Measurements from ENCODE around the gene PPM1L. TPM values are rescaled to one million over a fixed set of nuclear protein-coding genes. Genes with fewer than 3 reads are reported as not detected.

The PPM1L gene
- total RNA-seq, 1 donor from 2014 or later: 8.5 TPM

DNA sequence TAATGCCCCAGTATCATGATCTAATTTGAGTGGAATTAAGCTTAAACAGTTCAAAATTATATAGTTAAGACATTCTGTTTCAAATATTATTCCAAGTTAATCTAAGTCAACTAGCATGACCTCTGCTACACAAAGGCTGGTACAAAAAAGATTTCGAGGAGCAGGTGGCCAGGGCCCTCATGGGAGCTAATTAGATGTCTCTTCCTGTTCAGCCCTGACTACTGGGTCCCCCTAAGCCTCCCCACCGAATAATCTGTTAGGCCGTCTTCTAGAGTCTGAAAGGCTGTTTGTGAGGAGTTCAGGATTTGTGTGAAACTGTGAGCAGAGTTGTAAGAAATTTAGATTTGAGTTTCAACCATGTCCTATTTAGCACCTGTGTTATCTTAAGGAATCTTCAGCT is 75.4 kb downstream of the PPM1L start:
- Mint-ChIP-seq H3K36me3 (ENCODE audit: low read depth) (no peaks in the 10 kb centered on the region), H3K27ac (ENCODE audit: unreplicated experiment) (no peak overlapping the region), H3K27me3 (ENCODE audit: low read depth) (no peaks in the 10 kb centered on the region), H3K4me3 (ENCODE audit: unreplicated experiment) (no peak overlapping the region), H3K4me1 (ENCODE audit: low read depth) (no peaks in the 10 kb centered on the region), H3K9me3 (ENCODE audit: low read depth) (no peaks in the 10 kb centered on the region)
- TF ChIP-seq, protein P1, sequence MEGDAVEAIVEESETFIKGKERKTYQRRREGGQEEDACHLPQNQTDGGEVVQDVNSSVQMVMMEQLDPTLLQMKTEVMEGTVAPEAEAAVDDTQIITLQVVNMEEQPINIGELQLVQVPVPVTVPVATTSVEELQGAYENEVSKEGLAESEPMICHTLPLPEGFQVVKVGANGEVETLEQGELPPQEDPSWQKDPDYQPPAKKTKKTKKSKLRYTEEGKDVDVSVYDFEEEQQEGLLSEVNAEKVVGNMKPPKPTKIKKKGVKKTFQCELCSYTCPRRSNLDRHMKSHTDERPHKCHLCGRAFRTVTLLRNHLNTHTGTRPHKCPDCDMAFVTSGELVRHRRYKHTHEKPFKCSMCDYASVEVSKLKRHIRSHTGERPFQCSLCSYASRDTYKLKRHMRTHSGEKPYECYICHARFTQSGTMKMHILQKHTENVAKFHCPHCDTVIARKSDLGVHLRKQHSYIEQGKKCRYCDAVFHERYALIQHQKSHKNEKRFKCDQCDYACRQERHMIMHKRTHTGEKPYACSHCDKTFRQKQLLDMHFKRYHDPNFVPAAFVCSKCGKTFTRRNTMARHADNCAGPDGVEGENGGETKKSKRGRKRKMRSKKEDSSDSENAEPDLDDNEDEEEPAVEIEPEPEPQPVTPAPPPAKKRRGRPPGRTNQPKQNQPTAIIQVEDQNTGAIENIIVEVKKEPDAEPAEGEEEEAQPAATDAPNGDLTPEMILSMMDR (IDR thresholded peaks at IDR 0.05): no peak
- DNase-seq (ENCODE audit: low spot score): no peak

DNA sequence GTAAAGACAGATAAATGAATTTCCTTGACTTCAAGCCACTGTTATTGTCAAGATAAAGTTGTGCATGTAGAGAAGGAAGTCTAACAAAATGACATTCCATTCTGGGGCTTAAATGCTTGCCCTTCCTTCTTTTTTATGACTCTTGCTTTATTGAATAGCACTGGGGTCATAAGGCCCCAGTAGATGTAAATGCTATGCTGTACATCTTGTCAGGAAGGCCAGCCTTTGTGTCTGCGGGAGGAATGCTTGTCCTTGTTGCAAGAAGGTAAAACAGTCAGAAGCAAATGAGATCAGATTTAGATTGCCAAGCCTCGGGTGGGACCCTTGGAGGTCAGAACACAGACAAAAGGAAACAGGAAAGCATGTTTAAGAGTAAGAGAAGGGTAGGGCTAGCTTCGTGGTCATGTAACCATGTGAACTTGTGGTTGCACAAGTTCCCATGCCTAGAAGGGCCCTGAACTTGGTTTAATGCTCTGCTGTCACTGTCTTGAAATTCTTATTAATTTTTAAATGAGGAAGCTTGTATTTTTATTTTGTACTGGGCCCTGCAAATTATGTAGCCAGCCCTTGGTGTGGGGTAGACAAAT is 81.5 kb downstream of the PPM1L start:
- Mint-ChIP-seq H3K4me3 (ENCODE audit: unreplicated experiment) (no peak overlapping the region), H3K4me1 (ENCODE audit: low read depth) (no peaks in the 10 kb centered on the region), H3K27me3 (ENCODE audit: low read depth) (no peaks in the 10 kb centered on the region), H3K36me3 (ENCODE audit: low read depth) (no peaks in the 10 kb centered on the region), H3K27ac (ENCODE audit: unreplicated experiment) (no peak overlapping the region), H3K9me3 (ENCODE audit: low read depth) (no peaks in the 10 kb centered on the region)
- TF ChIP-seq, protein P1 (IDR thresholded peaks at IDR 0.05): no peak
- no peak for DNase-seq (ENCODE audit: low spot score)

DNA sequence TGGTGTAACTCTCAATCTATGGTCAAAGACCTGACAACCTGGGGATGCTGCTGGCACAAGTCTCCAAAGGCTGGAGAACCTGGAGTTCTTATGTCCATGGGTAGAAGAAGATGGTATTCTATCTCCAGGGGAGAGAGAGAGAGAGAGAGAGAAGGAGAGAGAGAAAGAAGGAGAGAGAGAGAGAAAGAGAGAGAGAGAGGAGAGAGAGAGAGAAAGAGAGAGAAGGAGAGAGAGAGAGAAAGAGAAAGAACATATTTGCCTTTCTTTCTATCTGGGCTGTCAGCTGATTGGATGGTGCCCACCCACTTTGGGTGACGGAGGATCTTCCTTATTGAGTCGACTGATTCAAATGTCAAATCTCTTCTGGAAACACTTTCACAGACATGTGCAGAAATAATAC is 84.6 kb downstream of the PPM1L start:
- no peaks in the 10 kb centered on the region for H3K9me3 Mint-ChIP-seq (ENCODE audit: low read depth)

DNA sequence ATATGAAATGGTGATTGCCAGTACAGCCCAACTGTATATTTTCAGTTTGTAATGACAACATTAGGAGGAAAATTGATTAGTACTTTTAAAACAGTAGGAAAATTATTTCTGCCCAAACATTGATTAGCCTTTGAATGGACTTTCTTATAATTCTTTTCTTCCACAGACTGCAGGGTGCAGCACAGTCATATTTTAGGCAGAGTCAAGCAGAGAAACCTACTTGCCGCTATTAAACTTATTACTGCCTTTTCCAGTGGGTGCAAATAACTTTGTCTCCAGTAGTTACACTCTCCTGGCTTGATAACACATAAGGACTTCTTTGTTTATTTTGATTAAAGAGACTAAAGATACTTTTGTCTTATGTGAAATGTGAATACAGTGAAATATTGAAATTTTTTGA is 85.4 kb downstream of the PPM1L start:
- TF ChIP-seq, protein P1 (IDR thresholded peaks at IDR 0.05): peak; percentile 9
- Mint-ChIP-seq H3K36me3 (ENCODE audit: low read depth) (no peaks in the 10 kb centered on the region), H3K9me3 (ENCODE audit: low read depth) (no peaks in the 10 kb centered on the region), H3K4me1 (ENCODE audit: low read depth) (no peaks in the 10 kb centered on the region), H3K27ac (ENCODE audit: unreplicated experiment) (no peak overlapping the region), H3K27me3 (ENCODE audit: low read depth) (no peaks in the 10 kb centered on the region), H3K4me3 (ENCODE audit: unreplicated experiment) (no peak overlapping the region)
- no peak for DNase-seq (ENCODE audit: low spot score)

More for the DNA sequence above, 84.6 kb downstream of the PPM1L start:
- Mint-ChIP-seq H3K27me3 (ENCODE audit: low read depth) (no peaks in the 10 kb centered on the region), H3K36me3 (ENCODE audit: low read depth) (no peaks in the 10 kb centered on the region), H3K4me3 (ENCODE audit: unreplicated experiment) (no peak overlapping the region), H3K4me1 (ENCODE audit: low read depth) (no peaks in the 10 kb centered on the region), H3K27ac (ENCODE audit: unreplicated experiment) (no peak overlapping the region)
- no peak for DNase-seq (ENCODE audit: low spot score)
- TF ChIP-seq, protein P1 (IDR thresholded peaks at IDR 0.05): no peak

DNA sequence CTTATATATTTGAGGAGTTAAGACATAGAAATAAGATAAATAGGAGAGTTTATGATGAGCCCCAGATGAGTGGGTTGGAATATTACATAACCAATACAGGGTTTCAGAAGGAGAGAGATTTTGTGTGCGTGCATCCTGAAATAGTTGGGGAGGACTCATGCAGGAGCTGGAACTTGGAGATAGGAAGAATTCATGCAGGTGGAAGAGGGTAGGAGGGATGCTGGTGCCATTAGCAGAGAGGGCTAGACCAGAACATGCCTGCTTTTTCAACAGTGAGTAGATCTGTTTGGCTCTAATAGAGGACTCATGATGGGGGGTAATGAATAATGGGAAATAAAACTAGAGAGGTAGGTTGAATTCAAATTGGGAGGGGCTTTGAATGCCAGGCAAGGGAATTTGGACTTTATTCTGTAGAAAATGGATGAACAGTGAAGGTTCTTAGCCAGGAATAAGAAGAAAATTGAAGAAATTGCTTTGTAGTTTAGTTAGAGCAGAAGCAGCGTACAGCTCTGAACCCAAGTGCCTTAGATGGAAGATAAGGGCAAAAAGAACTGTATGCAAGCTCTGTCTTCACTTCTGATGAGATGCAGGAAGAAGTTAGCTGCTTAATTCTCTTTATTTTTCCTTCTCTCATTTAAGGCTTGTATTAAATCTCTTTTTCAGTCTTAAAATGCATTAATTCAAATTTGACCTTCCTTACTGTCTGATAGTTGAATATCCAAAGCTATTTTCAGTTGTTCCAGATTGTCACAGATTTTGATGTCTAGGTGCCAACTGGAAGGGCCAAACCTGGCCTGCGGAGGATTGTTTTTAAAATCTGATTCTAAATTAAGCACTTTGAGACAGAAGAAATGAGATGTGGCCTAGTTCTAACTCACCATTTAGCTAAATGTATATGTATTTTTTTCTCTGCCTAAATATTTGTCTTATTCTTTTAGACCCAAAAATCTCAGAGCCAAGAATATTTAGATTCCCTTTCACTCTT is 86.3 kb downstream of the PPM1L start:
- DNase-seq (ENCODE audit: low spot score): no peak
- no peak overlapping the region for H3K27ac Mint-ChIP-seq (ENCODE audit: unreplicated experiment)
- no peaks in the 10 kb centered on the region for H3K36me3 Mint-ChIP-seq (ENCODE audit: low read depth)
- H3K9me3 Mint-ChIP-seq (ENCODE audit: low read depth): no peaks in the 10 kb centered on the region
- no peak overlapping the region for H3K4me3 Mint-ChIP-seq (ENCODE audit: unreplicated experiment)
- no peaks in the 10 kb centered on the region for H3K4me1 Mint-ChIP-seq (ENCODE audit: low read depth)
- TF ChIP-seq, protein P1 (IDR thresholded peaks at IDR 0.05): no peak
- H3K27me3 Mint-ChIP-seq (ENCODE audit: low read depth): no peaks in the 10 kb centered on the region
